ENCODE data around the gene LYRM2.
A peak's percentile ranks its signal among the peaks of the same experiment; 100 is the strongest.

The LYRM2 gene

DNA sequence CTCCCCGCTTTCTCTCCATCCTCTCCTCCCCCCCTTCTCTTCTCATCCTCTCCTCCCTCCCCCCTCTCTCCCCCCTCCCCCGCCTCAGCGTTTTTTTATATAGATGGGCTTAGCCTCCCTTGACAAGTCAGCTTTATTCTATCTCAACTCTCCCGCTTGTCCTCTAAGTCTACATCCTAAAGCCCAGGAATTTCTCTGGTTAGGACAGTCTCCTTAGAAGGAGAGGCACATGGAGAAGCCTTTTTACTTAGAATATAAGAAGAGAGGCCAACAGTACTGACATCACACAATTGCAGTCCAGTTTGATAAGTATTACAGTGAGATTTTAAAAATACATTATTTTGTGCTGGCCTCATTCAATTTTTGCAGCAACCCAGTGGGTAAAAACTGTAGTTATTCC is 83.5 kb downstream of the LYRM2 start:
- DNase-seq (ENCODE audit: low read depth): no peak

GRCh38 chr6:89554106-89554505 is 84.4 kb downstream of the LYRM2 start:
- no peak for DNase-seq (ENCODE audit: low read depth)

GRCh38 chr6:89553431-89553830 is 85.1 kb downstream of the LYRM2 start:
- no peak for DNase-seq (ENCODE audit: low read depth)

- no peak for DNase-seq (ENCODE audit: low read depth)
Observed at GRCh38 chr6:89547281-89547680, 91.3 kb downstream of the LYRM2 start.

DNA sequence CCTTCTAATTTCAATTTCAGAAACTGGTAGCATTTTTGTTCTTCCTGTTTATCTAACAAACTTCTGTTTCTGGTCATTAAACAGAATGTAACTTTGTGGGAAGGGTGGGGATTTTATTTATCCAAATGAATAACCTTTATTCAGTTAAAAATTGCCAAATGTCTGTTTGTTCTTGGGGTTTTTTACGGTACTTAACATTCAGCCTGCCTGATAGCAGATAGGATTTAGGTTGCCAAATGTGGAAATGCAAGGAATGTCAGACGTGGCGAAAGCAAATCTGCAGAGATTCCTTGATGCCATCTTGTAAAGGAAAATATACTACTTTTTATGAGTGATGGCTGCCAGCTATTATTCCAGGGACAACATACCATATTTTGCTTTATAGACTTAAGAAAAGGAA is 95.7 kb downstream of the LYRM2 start:
- DNase-seq (ENCODE audit: low read depth): no peak

- no peak for DNase-seq (ENCODE audit: low read depth)
Observed at GRCh38 chr6:89542081-89542857, 96.3 kb downstream of the LYRM2 start.

DNA sequence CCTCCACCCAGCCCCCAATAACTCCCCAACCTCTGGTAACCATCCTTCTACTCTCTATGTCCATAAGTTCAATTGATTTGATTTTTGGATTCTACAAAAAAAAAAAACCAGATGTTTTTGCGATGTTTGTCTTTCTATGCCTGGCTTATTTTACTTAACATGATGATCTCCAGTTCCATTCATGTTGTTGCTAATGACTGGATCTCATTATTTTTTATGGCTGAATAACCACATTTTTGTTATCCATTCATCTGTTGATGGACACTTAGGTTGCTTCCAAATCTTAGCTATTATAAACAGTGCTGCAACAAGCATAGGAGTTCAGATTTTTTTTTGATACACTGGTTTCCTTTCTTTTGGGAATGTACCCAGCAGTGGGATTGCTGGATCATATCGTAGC is 98.8 kb downstream of the LYRM2 start:
- DNase-seq (ENCODE audit: low read depth): no peak

- DNase-seq (ENCODE audit: low read depth): peak; percentile 1
Observed at GRCh38 chr6:89536231-89536630, 102.3 kb downstream of the LYRM2 start.

GRCh38 chr6:89530982-89531381 is 107.6 kb downstream of the LYRM2 start:
- DNase-seq (ENCODE audit: low read depth): no peak

DNA sequence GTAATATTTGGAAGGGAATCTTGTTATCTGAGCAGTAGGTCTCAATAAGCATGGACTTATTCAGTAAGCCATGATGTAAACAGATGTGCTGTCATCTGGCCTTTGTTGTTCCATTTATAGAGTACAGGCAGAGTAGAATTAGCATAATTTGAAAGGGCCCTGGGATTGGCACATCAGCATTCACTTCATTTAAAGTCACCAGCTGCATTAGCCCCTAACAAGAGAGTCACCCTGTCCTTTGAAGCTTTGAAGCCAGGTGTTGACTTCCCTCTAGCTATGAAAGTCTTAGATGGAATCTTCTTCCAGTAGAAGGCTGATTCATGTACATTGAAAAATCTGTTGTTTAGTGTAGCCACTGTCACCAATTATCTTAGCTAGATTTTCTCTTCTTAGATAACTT is 109.7 kb downstream of the LYRM2 start:
- no peak for DNase-seq (ENCODE audit: low read depth)

GRCh38 chr6:89527634-89528033 is 110.9 kb downstream of the LYRM2 start:
- no peak for DNase-seq (ENCODE audit: low read depth)

- DNase-seq (ENCODE audit: low read depth): no peak
Observed at GRCh38 chr6:89526563-89526869, 112.0 kb downstream of the LYRM2 start.

GRCh38 chr6:89525786-89526562 is 112.6 kb downstream of the LYRM2 start:
- no peak for DNase-seq (ENCODE audit: low read depth)

DNA sequence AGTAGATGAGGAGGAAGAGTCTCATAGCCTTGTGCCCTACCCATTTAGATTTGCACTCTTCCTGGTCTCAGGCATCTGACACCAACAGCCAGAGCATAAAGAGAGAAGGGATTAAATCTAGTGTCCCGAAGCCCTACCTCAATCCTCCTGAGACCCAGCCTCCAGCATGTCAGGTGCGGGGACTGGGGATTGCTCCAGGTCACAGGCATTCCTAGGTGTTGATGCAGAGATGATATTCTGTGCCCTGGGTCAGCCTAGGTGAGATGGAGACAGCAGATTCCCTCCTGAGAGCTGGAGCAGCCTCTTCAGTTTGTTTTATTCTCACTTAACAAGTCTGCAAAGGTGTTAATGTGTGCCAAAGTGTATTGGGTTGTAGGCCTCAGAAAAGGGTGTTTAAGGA is 115.8 kb downstream of the LYRM2 start:
- no peak for DNase-seq (ENCODE audit: low read depth)

- no peak for DNase-seq (ENCODE audit: low read depth)
Observed at GRCh38 chr6:89520736-89521135, 117.8 kb downstream of the LYRM2 start.

DNA sequence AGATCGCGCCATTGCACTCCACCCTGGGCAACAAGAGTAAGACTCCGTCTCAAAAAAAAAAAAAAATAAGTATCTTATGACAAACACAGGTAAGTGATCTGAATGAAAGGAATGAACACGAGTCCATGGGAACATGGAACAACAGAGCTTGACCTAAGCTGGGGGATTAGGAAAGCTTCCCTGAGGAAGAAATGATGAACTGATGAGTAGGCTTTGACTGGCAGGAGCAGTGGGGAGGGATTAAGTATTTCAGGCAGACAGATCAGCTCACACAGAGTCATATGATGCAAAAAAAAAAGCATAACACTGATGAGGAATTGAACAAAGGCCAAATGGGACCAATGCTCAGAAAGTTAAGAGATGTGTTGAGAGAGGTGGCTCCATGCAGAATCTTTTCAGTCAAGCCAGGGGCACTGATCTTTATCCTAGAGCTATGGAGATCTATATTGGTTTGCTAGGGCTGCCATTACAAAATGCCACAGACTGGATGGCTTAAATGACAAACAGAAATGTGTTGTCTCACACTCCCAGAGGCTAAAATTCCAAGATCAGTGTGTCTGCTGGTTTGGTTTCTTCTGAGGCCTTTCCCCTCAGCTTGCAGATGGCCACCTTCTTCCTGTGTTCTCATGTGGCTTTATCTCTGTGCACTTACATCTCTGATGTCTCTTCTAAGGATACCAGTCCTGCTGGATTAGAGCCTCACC is 120.0 kb downstream of the LYRM2 start:
- DNase-seq (ENCODE audit: low read depth): no peak

Data from EH (cell line).